Measurements from ENCODE around the gene SPDEF. TPM values are rescaled to one million over a fixed set of nuclear protein-coding genes. Genes with fewer than 3 reads are reported as not detected.

SPDEF gene
- total and polyA plus RNA-seq, 7 donors = 0.71 to 101 (median 67.4) TPM; not detected in 3

- intact Hi-C loops (cut with DNase I) = no loop called here
- WGBS, 2 donors = 82 to 85% methylated on average over 6 of the region's 6 CpGs
- TF ChIP-seq POLR2A (IDR thresholded peaks at IDR 0.05) (no peak), EP300 (IDR thresholded peaks at IDR 0.05) (no peak), POLR2AphosphoS5 (IDR thresholded peaks at IDR 0.05) (no peak), CTCF (IDR thresholded peaks at IDR 0.05) (no peak)
- H3K4me1 ChIP-seq = peaks cover 0 to 54% (median 28%) of the 10 kb centered on the region in 4 donors
- H3K4me3 ChIP-seq = no peak overlapping the region
- H3K9me3 ChIP-seq = no peaks in the 10 kb centered on the region
- H3K27ac ChIP-seq = no peak overlapping the region
- H3K36me3 ChIP-seq = no peaks in the 10 kb centered on the region
- no peaks in the 10 kb centered on the region for H3K27me3 ChIP-seq
- no peak for DNase-seq
Measured at GRCh38 chr6:34595332-34596184, 39.4 kb upstream of the SPDEF start.

GRCh38 chr6:34593701-34594100 lies 37.6 kb upstream of the SPDEF start:
- Histone ChIP-seq H3K4me1 (peaks cover 0 to 35% (median 12%) of the 10 kb centered on the region in 4 donors), H3K27ac (no peak overlapping the region), H3K4me3 (no peak overlapping the region), H3K9me3 (no peaks in the 10 kb centered on the region), H3K36me3 (peaks cover 0 to 17% (median 6%) of the 10 kb centered on the region in 4 donors), H3K27me3 (no peaks in the 10 kb centered on the region)
- WGBS, 2 donors = 30 to 71% methylated on average over 5 of the region's 5 CpGs
- intact Hi-C loops (cut with DNase I) = no loop called here
- peak; percentile 25 for DNase-seq
- TF ChIP-seq EP300 (IDR thresholded peaks at IDR 0.05) (no peak), CTCF (IDR thresholded peaks at IDR 0.05) (no peak), POLR2AphosphoS5 (IDR thresholded peaks at IDR 0.05) (no peak), POLR2A (IDR thresholded peaks at IDR 0.05) (no peak)

DNA sequence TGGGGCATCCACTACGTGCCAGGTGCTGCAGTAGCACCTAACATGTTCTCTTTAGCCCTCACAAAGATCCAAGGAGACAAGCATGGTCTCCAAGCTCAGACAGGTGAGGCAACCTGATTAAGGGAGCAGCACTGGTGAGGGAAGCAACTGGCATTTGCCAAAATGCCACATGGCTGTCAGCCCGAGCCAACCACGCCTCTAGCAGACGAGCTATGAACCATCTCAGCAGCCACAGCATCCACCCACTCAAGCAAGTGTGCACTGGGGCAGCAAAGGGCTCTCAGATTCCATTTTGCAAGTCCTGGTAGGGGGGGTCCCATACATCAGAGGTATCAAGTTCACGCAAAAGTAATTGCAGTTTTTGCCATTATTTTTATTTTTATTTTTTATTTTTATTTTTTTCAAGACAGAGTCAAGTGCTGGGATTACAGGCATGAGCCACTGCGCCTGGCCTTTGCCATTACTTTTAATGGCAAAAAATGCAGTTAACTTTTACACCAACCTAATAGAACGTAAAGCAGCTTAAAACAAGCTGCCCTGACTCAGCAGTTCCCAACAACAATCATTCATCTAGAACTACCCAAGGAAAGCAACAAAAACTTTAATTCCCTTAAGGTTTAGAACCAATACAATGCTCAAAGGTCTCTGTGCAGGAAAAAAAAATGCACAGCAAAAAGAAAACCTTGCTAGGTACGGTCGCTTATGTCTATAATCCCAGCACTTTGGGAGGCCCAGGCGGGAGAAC lies 36.3 kb upstream of the SPDEF start:
- intact Hi-C loops (cut with DNase I) = no loop called here
- H3K27me3 ChIP-seq = no peaks in the 10 kb centered on the region
- no peak overlapping the region for H3K4me3 ChIP-seq
- WGBS, 2 donors = 83 to 92% methylated on average over 10 of the region's 10 CpGs
- TF ChIP-seq CTCF (IDR thresholded peaks at IDR 0.05) = no peak
- no peak for TF ChIP-seq EP300 (IDR thresholded peaks at IDR 0.05)
- TF ChIP-seq POLR2A (IDR thresholded peaks at IDR 0.05) = no peak
- no peak for TF ChIP-seq POLR2AphosphoS5 (IDR thresholded peaks at IDR 0.05)
- no peaks in the 10 kb centered on the region for H3K9me3 ChIP-seq
- H3K4me1 ChIP-seq = peaks cover 0 to 22% (median 2%) of the 10 kb centered on the region in 4 donors
- H3K27ac ChIP-seq = no peak overlapping the region
- peak; percentile 15 for DNase-seq
- H3K36me3 ChIP-seq = peaks cover 0 to 30% (median 9%) of the 10 kb centered on the region in 4 donors

GRCh38 chr6:34589691-34590090 lies 33.6 kb upstream of the SPDEF start:
- Histone ChIP-seq H3K27me3 (no peaks in the 10 kb centered on the region), H3K9me3 (no peaks in the 10 kb centered on the region), H3K36me3 (peaks cover 0 to 36% (median 9%) of the 10 kb centered on the region in 4 donors), H3K27ac (no peak overlapping the region), H3K4me3 (no peak overlapping the region), H3K4me1 (peaks cover 0 to 11% (median 3%) of the 10 kb centered on the region in 4 donors)
- 93% methylated on average over 5 of the region's 5 CpGs for WGBS, 2 donors
- DNase-seq = no peak
- no peak for TF ChIP-seq EP300 (IDR thresholded peaks at IDR 0.05)
- TF ChIP-seq POLR2AphosphoS5 (IDR thresholded peaks at IDR 0.05) = no peak
- intact Hi-C loops (cut with DNase I) = no loop called here

DNA sequence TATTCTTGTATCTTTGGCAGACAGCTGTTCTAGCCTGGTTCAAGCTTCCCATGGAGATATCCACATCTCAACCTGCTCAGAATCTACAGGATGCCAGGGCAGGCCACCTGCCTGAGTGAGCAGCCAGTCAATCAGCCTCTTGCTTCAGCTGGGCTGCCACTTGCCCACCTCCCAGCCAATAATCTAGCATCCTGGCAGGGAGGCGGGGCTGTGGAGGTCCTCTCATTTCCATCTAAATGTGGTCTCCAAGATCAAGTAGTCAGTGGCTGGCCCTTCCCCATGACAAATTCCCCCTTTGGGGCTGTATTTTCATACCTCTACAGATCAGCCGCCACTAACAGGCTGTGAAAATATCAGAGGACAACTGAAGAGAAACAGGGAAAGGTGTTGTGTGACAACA lies 33.0 kb upstream of the SPDEF start:
- Histone ChIP-seq H3K27ac (no peak overlapping the region), H3K36me3 (peaks cover 0 to 36% (median 9%) of the 10 kb centered on the region in 4 donors), H3K4me1 (peaks cover 0 to 10% (median 2%) of the 10 kb centered on the region in 4 donors), H3K4me3 (no peak overlapping the region), H3K27me3 (no peaks in the 10 kb centered on the region), H3K9me3 (no peaks in the 10 kb centered on the region)
- WGBS, 2 donors = 96 to 97% methylated on average over 2 of the region's 2 CpGs
- no peak for TF ChIP-seq POLR2AphosphoS5 (IDR thresholded peaks at IDR 0.05)
- no peak for TF ChIP-seq EP300 (IDR thresholded peaks at IDR 0.05)
- TF ChIP-seq CTCF (IDR thresholded peaks at IDR 0.05) = no peak
- no peak for TF ChIP-seq POLR2A (IDR thresholded peaks at IDR 0.05)
- intact Hi-C loops (cut with DNase I) = no loop called here
- peak; percentile 41 for DNase-seq

All from sigmoid colon (tissue), 7 donors.